Stomach smooth muscle (tissue), 2 donors: ENCODE data around the gene CRKL.
"Not testable (repeated sequence)": the region's sequence is repeated elsewhere in the genome, so short reads cannot be mapped to it uniquely, and the experiment has no call there.

ENCODE experiments used
- H3K27ac ChIP-seq: one replicate; pipeline ENCODE4 v1.7.0; 2013; ENCODE audit warnings: mild to moderate bottlenecking, low read length, inconsistent platforms
- H3K27me3 ChIP-seq, 2 donors: one replicate each; pipeline ENCODE4 v1.7.0; 2013; ENCODE audit warnings: low read length in 2 of 2; ENCODE audit not compliant: insufficient read depth in 2 of 2, control insufficient read depth in 1 of 2
- H3K36me3 ChIP-seq, 2 donors: one replicate each; pipeline ENCODE4 v1.7.0; 2013; ENCODE audit warnings: low read length in 2 of 2; ENCODE audit not compliant: control insufficient read depth in 2 of 2, insufficient read depth in 2 of 2
- H3K4me1 ChIP-seq: one replicate; pipeline ENCODE4 v1.7.0; 2013; ENCODE audit warnings: low read length; ENCODE audit not compliant: control insufficient read depth, insufficient read depth
- H3K4me3 ChIP-seq, 2 donors: one replicate each; pipeline ENCODE4 v1.7.0; 2013; ENCODE audit warnings: low read length in 2 of 2
- H3K9ac ChIP-seq, 2 donors: one replicate each; pipeline ENCODE4 v1.7.0; 2013; ENCODE audit warnings: low read length in 2 of 2, mild to moderate bottlenecking in 1 of 2
- H3K9me3 ChIP-seq, 2 donors: one replicate each; pipeline ENCODE4 v1.7.0; 2013; ENCODE audit warnings: low read length in 2 of 2; ENCODE audit not compliant: control insufficient read depth in 2 of 2
- donor health status: healthy.
- donor health status: Pancreatic carcinoma.

CRKL gene

DNA sequence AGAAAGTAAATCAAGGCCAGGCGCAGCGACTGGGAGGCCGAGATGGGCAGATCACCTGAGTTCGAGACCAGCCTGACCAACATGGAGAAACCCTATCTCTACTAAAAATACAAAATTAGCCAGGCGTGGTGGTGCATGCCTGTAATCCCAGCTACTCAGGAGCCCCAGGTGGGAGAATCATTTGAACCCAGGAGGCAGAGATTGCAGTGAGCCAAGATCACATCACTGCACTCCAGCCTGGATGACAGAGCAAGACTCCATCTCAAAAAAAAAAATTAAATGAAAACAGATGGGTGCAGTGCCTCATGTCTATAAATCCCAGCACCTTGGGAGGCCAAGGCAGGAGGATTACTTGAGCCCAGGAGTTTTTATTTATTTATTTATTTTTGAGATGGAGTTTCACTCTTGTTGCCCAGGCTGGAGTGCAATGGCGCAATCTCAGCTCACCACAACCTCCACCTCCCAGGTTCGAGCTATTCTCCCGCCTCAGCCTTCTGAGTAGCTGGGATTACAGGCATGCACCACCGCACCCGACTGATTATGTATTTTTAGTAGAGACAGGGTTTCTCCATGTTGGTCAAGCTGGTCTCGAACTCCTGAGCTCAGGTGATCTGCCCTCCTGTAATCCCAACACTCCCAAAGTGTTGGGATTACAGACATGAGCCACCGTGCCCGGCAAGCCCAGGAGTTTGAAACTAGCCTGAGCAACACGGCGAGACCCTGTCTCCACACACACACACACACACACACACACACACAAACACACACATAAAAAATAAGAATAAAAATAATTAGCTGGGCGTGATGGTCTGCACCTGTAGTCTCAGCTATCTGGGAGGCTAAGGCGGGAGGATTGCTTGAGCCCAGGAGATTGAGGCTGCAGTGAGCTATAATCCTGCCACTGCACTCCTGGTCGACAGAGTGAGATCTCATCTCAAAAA, 15.8 kb upstream of the CRKL start:
- not testable (repeated sequence) for H3K9me3 ChIP-seq, H3K27me3 ChIP-seq, H3K27ac ChIP-seq, H3K4me3 ChIP-seq, H3K9ac ChIP-seq, H3K4me1 ChIP-seq, H3K36me3 ChIP-seq

DNA sequence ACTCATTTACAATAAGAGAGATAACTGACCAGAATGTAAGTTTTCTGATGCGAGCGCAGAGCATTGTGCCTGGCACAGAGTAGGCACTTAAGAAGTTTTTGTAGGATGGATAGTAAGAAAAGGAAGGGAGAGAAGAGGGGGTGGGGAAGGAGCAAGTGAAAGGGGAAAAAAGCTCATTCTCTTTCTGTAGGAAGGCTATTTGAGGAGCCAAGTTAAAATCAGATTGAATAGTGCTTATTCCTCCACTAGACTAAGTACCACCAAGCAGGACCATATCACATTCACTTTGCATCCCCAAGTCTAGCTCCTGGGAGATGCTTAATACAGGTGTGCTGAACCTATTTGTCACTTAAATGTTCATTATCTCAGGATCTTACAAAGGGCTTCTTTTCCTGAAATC, 14.1 kb upstream of the CRKL start:
- no peaks in the 10 kb centered on the region for H3K9me3 ChIP-seq
- H3K4me1 ChIP-seq = no peaks in the 10 kb centered on the region
- no peak overlapping the region for H3K4me3 ChIP-seq
- H3K9ac ChIP-seq = no peak overlapping the region
- no peaks in the 10 kb centered on the region for H3K36me3 ChIP-seq
- H3K27me3 ChIP-seq = no peaks in the 10 kb centered on the region
- H3K27ac ChIP-seq = no peak overlapping the region

DNA sequence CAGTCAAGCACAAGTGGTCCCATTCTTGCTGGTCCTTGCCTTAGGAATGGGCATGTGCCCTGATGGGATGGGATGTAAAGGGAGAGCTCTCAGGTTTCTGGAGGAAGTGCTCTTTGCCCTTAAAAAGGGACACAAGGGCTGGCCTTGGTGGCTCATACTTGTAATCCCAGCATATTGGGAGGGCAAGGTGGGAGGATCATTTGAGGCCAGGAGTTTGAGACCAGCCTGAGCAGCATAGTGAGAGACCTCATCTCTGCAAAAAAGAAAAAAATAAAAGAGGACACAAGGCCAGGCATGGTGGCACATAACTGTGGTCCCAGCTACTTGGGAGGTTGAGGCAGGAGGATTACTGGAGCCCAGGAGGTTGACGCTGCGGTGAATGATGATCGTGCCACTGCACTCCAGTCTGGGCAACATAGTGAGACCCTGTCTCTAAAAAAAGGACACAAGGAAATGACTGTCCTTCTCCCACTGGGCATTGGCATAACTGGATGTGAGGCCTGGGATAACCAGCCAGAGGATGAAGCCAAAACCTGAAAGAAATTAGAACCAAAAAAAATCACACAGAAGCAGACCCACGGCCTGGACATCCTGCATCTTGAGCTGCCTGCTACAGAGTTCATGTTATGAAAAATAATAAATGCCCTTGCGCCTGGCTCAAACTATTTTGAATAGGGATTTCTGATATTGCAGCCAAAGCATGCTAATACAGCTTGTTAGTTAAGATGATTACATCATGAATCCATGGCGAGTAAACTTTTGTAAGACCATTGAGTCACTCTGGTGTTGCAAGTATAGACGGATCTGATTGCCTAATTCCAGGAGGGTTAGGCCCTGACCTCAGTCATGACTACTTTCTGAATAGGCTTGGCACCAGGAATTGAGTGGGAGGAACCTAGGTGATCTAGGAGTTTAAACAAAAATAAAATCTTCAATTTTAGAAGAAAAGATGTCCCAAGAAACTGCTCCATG, 12.9 kb upstream of the CRKL start:
- Histone ChIP-seq H3K4me3 (no peak overlapping the region), H3K9me3 (no peaks in the 10 kb centered on the region), H3K9ac (no peak overlapping the region), H3K27me3 (no peaks in the 10 kb centered on the region), H3K4me1 (no peaks in the 10 kb centered on the region), H3K36me3 (no peaks in the 10 kb centered on the region), H3K27ac (no peak overlapping the region)

DNA sequence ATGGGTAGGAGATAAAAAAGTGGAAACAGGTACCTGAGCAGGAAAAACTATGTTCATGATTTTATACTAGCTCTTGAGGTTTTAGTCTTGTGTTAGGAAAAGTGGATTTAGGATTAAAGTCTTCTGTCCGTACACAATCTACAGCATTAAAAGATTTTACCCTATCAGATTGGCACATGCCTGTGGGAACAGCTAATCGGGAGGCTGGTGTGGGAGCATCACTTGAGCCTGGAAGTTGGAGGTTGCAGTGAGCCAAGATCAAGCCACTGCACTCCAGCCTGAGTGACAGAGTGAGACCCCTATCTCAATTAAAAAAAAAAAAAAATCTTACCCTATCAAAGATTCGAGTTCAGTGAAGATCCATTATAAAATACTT, 12.2 kb upstream of the CRKL start:
- Histone ChIP-seq H3K9ac (no peak overlapping the region), H3K27me3 (no peaks in the 10 kb centered on the region), H3K36me3 (no peaks in the 10 kb centered on the region), H3K4me1 (no peaks in the 10 kb centered on the region), H3K27ac (no peak overlapping the region), H3K9me3 (no peaks in the 10 kb centered on the region), H3K4me3 (no peak overlapping the region)

GRCh38 chr22:20905415-20906386, 11.5 kb upstream of the CRKL start:
- no peaks in the 10 kb centered on the region for H3K36me3 ChIP-seq
- no peak overlapping the region for H3K4me3 ChIP-seq
- no peaks in the 10 kb centered on the region for H3K27me3 ChIP-seq
- no peaks in the 10 kb centered on the region for H3K9me3 ChIP-seq
- no peaks in the 10 kb centered on the region for H3K4me1 ChIP-seq
- no peak overlapping the region for H3K9ac ChIP-seq
- H3K27ac ChIP-seq = no peak overlapping the region

DNA sequence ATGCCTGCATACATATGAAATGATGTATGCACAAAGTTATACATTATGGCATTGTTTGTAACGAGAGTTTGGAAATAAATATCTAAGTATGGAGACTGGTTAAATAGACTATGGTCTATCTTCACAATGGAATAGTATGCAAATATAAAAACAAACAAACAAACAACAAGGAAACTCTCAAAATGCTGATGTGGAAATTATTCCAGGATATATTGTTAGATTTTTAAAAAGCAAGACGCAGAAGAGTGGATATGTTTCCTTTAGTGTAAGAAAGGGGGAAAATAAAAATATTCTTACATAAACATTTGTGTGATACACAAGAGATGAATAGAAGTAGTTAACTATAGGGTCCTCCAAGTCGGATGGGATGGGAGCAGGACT, 10.8 kb upstream of the CRKL start:
- H3K27ac ChIP-seq = no peak overlapping the region
- no peak overlapping the region for H3K9ac ChIP-seq
- H3K36me3 ChIP-seq = no peaks in the 10 kb centered on the region
- no peaks in the 10 kb centered on the region for H3K9me3 ChIP-seq
- H3K27me3 ChIP-seq = no peaks in the 10 kb centered on the region
- H3K4me1 ChIP-seq = no peaks in the 10 kb centered on the region
- H3K4me3 ChIP-seq = no peak overlapping the region

DNA sequence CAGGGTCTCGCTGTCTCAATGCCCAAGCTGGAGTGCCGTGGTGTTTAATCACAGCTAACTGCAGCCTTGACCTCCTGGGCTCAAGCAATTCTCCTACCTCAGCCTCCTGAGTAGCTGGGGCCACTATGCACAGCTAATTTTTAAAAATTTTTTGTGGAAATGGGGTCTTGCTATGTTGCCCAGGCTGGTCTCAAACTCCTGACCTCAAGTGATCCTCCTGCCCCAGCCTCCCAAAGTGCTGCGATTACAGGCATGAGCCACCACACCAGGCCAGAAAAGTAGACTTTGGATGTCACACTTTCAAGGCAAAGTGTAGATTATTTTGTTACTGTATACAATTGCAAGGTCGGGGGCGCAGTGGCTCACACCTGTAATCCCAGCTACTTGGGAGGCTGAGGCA, 8.5 kb upstream of the CRKL start:
- not testable (repeated sequence) for H3K4me1 ChIP-seq, H3K9me3 ChIP-seq, H3K27me3 ChIP-seq, H3K4me3 ChIP-seq, H3K27ac ChIP-seq, H3K9ac ChIP-seq, H3K36me3 ChIP-seq

DNA sequence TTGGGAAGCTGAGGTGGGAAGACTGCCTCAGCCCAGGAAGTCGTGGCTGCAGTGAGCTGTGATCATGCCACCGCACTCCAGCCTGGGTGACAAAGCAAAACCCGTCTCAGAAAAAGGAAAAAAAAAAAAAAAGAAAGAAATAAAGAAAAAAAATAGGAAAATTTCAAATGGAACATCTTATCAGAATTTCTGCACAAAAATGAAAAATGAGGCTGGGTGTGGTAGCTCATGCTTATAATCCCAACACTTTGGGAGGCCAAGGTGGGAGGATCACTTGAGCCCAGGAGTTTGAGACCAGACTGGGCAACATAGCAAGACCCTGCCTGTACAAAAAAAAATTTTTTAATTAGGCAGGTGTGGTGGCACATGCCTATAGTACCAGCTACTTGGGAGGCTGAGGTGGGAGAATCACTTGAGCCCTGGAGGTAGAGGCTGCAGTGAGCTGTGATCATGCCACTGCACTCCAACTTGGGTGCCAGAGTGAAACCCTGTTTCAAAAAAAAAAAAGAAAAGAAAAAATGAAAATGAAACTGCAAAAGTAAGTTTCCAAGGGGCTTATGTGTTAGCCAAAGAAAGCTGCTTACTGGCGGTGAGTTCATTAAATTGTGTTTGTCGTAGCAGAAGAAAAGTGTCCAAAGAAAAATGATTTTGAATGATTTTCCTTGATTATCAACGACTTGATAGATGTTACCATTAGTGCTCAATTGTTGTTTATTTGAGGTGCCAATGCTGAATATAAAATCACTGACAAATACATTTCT, 7.5 kb upstream of the CRKL start:
- H3K9me3 ChIP-seq = no peaks in the 10 kb centered on the region
- H3K4me1 ChIP-seq = no peaks in the 10 kb centered on the region
- H3K9ac ChIP-seq = no peak overlapping the region
- H3K36me3 ChIP-seq = no peaks in the 10 kb centered on the region
- no peak overlapping the region for H3K4me3 ChIP-seq
- no peaks in the 10 kb centered on the region for H3K27me3 ChIP-seq
- H3K27ac ChIP-seq = no peak overlapping the region

GRCh38 chr22:20912494-20912893, 4.7 kb upstream of the CRKL start:
- Histone ChIP-seq H3K27me3 (no peaks in the 10 kb centered on the region), H3K27ac (no peak overlapping the region), H3K9me3 (no peaks in the 10 kb centered on the region), H3K4me1 (peaks cover 5% of the 10 kb centered on the region), H3K36me3 (no peaks in the 10 kb centered on the region), H3K4me3 (no peak overlapping the region), H3K9ac (no peak overlapping the region)
